Activated naive CD4-positive, alpha-beta T cell treated with anti-CD3 and anti-CD28 coated beads, Interleukin-2, amount 50 U/mL, for 72 hours (primary cell): Measurements from ENCODE around the gene ZMIZ2. TPM values are rescaled to one million over a fixed set of nuclear protein-coding genes. Genes with fewer than 3 reads are reported as not detected.

Experiments
- ATAC-seq, 2 donors: fragments of 150-1000 bp; cut with Tn5 transposase; 2 replicates each; pipeline ENCODE4 v1.10.0; 2021; ENCODE audit warnings: mild to moderate bottlenecking in 2 of 2, moderate library complexity in 2 of 2
- DNase-seq, 2 donors: peaks; one replicate each; pipeline ENCODE4 v3.0.0; 2021 to 2022; ENCODE audit warnings: low spot score in 2 of 2
- H3K27ac Mint-ChIP-seq, 2 donors: one replicate each; pipeline ENCODE4 v1.8.0; 2022; ENCODE audit warnings: mild to moderate bottlenecking in 2 of 2, mixed read lengths in 2 of 2
- H3K36me3 Mint-ChIP-seq, 2 donors: one replicate each; pipeline ENCODE4 v1.8.0; 2022; ENCODE audit warnings: mixed read lengths in 2 of 2
- H3K9me3 Mint-ChIP-seq, 2 donors: one replicate each; pipeline ENCODE4 v1.8.0; 2022; ENCODE audit warnings: mixed read lengths in 2 of 2
- total RNA-seq, 2 donors: library from RNA; stranded (reverse); gene quantifications; one replicate each; pipeline ENCODE4 v1.2.3, GENCODE V29; 2022

The ZMIZ2 gene
- total RNA-seq, 2 donors from 2014 or later = 124 to 176 TPM

DNA sequence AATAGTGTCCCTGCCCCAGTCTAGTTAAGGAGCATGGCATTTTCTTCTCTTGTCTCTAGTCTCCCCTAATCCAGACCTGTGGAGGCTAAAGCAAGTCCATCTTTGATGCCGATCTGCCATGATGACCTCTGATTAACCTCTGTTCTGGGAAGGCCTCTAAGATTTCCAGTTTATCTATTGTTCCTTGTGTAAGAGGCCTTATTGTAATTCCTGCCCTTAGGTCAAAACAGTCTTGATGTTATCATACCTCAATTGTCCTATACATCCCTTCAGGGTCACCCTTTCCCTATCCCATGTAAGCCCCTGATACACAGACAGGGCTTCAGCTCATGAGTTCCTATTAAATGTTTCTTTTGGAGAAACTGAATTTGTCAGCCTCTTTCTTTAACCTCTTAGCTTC lies 4.9 kb upstream of the ZMIZ2 start:
- no peaks in the 10 kb centered on the region for H3K9me3 Mint-ChIP-seq
- DNase-seq = no peak
- H3K27ac Mint-ChIP-seq = no peak overlapping the region
- ATAC-seq = no peak
- H3K36me3 Mint-ChIP-seq = no peaks in the 10 kb centered on the region

DNA sequence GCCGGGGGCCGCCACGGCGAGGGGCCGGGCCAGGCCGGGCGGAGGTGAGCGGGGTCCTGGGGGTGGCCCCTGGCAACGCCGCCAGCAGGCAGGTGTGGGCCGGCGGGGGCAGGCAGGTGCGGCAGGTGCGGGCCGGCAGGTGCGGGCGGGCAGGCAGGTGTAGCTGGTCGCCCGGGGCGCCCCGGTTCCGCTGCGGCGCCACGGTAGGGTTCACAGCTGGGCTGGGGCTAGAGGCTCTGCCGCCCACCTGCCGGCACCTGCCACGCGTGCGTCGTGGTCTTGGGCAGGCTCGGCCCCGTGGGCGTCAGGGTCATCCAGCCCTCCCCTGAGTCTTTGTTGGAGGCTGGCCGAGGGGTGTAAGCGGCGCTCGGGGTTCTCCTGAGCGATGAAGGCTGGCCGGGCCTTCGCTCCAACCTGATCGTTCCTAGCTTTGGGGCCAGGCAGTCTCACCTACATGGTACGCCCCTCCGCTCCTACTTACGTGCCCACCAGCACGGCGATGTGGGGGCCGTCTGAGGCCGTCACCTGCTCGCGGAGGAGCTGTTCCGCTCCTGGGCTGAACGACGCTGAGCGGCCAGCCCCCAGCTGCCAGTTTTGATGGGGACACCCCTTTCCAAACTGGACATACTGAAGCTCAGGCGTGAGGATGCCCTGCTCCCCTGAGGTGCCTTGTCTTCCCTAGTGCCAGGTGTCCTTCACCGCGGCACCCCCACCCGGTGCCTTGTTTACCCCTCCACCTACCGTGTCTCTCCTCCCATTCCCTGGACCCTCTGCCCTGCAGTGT lies 493 bp downstream of the ZMIZ2 start:
- ATAC-seq (peak in 1 of 2 donors; percentile 20), DNase-seq (no peak)
- H3K27ac Mint-ChIP-seq = peak overlapping the region; percentile 90 to 91
- no peaks in the 10 kb centered on the region for H3K9me3 Mint-ChIP-seq
- peaks cover 18% of the 10 kb centered on the region in 2 donors for H3K36me3 Mint-ChIP-seq

DNA sequence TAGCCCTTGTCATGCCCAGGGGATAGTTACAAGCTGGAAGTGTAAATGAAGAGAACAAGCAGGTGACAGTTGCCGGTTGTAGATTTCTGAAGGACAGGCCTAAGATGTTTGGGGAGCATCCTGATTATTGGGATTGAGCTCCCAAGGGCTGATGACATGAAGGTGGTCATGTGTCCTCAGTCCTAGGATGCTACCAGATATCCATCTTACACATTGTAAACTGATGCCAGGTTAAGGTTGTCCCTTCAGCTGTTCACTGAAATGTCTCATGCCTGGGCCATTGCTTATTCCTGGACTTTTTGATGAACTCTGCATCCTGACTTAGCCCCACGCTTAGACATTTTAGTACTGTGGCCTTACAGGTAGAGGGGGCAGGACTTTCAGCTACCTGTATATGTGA lies 1.3 kb downstream of the ZMIZ2 start:
- Mint-ChIP-seq H3K36me3 (peaks cover 18% of the 10 kb centered on the region in 2 donors), H3K27ac (peak overlapping the region; percentile 90 to 91), H3K9me3 (no peaks in the 10 kb centered on the region)
- ATAC-seq = no peak
- no peak for DNase-seq

DNA sequence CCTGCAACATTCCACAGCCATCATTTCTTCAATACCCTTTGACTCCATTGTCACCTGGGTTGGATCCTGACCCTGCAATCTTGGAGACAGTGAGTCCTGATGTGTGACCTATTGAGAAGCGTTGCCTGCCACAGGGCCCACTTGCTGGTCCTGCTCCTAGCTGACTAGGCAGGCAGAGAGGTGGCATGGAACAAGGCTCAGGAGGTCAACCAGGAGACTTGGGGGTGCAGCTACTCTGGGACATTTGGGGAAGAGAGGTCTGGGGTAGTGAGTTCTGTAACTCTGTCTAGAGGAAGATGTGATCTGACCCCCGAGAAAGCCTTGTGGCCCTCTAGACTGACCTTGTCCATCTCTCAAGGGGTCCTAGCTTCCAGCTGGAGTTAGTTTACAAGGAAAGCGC lies 1.8 kb downstream of the ZMIZ2 start:
- ATAC-seq (no peak), DNase-seq (no peak)
- peak overlapping the region; percentile 37 to 44 for H3K27ac Mint-ChIP-seq
- H3K9me3 Mint-ChIP-seq = no peaks in the 10 kb centered on the region
- peaks cover 18% of the 10 kb centered on the region in 2 donors for H3K36me3 Mint-ChIP-seq

DNA sequence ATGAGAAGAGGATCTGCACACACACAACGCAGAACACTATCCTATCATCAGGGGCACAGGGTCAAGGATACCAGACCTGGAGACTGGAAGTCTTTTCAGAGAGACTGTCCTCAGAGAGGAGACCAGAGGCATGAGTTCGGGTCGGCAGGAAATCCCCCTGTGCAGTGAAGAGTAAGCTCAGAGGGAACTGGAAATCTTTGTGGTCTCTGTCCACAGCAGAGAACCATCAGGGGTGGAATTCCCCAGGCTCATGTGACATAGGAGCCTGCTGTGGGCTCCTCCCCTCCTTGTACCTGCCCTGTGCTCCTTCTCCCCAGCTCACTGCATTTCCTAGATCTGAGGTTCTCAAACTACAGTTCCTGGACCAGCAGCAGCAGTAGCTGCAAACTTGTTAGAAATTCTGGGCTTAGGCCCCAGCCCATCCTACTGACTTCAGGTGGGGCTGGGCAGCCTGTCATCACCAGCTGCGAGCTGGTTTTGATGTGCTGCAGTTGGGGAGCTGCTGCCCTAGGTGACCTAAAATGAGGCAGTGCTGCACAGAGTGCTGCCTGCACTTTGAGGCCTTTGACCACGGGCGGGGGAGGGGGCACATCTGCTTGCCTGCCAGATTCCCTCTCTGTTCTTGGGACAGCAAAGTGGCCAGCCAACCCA lies 2.4 kb downstream of the ZMIZ2 start:
- peaks cover 18% of the 10 kb centered on the region in 2 donors for H3K36me3 Mint-ChIP-seq
- H3K27ac Mint-ChIP-seq = peak overlapping the region; percentile 44 to 72
- no peaks in the 10 kb centered on the region for H3K9me3 Mint-ChIP-seq
- peak; percentile 29 to 76 for DNase-seq
- ATAC-seq = peak; percentile 39 to 75

DNA sequence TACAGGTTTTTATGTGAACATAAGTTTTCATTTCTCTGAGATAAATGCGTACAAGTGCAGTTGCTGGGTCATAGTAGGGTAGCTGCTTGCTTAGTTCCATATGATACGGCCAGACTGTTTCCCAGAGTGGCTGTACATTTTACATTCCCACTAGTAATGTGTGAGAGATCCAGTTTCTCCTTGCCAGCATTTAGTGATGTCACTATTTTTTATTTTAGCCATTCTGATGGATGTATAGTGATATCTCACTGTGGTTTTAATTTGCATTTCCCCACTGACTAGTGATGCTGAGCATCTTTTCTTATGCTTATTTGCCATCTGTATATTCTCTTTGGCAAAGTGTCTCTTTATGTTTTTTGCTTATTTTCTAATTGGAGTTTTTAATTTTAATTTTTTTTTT lies 4.2 kb downstream of the ZMIZ2 start:
- H3K36me3 Mint-ChIP-seq = peaks cover 18% of the 10 kb centered on the region in 2 donors
- DNase-seq = no peak
- H3K9me3 Mint-ChIP-seq = no peaks in the 10 kb centered on the region
- no peak for ATAC-seq
- peak overlapping the region; percentile 44 to 63 for H3K27ac Mint-ChIP-seq

DNA sequence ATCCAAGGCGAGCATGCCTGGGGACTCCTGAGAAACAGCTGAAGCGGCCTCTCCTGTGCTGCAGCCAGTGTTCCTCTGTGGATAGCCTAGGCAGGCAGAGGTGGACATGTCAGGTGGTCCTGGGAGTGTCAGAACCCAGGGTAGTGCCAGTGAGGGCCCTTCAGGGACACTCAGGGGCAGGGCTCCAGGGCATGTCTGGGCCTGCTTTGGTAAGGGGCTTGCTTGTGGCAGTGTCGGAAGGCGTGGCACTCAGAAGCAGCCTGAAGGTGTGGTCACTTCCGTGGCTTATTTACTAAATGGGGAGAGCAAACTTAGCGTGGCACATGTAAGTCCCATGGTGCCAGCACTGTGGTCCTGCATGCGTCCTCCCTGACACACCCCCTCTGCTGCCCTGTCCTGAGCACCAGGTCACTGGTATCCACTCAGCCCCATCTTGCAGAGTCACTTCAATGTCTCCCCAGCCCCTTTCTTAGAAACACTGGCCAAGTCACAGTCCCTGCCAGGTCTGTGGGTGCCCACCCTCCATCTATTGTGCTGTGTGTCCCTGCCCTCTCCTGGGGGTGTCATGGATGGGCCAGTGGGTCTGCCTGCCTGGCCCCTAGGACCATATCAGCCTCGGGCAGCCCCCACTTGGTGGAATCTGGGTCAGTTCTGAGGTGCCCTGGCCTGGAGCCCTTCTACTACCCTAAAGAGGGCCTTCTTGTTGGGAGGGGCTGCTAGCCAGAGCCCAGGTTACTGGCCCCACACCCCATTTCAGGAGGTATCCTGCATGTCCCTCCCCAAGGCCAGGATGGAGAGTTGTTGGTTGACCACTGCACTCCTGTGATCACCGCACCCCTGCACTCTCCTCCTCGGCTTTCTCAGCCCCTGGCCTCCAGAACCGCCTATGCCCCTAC lies 6.4 kb downstream of the ZMIZ2 start:
- no peak for DNase-seq
- ATAC-seq = no peak
- peaks cover 9 to 10% of the 10 kb centered on the region in 2 donors for H3K36me3 Mint-ChIP-seq
- no peaks in the 10 kb centered on the region for H3K9me3 Mint-ChIP-seq
- H3K27ac Mint-ChIP-seq = peak overlapping the region; percentile 79 to 85

DNA sequence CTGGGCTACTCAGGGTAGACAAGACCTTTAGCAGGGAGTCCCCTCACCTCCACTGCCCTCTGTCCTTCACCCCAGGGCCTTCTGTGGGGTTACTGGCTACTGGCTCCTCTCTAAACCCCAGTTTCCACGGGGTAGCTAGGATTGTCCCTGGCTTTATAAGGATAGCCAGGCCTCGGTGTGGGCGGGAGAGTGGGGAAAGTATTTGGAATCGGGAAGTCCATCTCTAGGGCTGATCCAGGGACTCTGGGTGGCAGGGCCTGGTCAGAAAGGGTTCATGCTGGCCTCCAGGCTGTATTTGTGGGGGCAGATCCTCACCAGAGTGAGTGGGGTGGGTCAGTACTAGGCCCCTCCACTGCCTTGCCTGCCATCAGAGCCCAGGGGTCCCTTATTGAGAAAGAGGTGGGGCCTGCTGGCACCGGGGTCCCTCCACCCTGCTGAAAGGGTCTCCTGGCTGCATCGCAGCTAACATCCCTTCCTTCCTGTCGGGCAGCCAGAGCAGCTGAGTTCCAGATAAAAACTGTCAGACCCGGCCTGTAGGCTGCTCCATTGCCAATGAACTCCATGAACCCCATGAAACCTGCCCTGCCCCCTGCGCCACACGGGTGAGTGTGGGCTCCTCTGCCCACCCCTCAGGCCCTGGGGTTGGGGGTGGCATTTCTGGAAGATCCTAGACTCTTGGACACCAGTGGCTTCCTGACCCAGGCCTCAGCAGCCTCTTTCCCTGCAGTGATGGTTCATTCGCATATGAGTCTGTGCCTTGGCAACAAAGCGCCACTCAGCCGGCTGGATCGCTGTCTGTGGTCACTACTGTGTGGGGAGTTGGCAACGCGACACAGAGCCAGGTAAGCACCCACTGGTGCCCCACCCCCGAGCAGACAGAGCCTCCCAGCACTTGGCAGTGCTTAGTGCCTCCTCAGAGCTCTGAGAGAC lies 7.3 kb downstream of the ZMIZ2 start:
- Mint-ChIP-seq H3K36me3 (peaks cover 9 to 10% of the 10 kb centered on the region in 2 donors), H3K9me3 (no peaks in the 10 kb centered on the region), H3K27ac (peak overlapping the region; percentile 74 to 85)
- DNase-seq (no peak), ATAC-seq (no peak)

DNA sequence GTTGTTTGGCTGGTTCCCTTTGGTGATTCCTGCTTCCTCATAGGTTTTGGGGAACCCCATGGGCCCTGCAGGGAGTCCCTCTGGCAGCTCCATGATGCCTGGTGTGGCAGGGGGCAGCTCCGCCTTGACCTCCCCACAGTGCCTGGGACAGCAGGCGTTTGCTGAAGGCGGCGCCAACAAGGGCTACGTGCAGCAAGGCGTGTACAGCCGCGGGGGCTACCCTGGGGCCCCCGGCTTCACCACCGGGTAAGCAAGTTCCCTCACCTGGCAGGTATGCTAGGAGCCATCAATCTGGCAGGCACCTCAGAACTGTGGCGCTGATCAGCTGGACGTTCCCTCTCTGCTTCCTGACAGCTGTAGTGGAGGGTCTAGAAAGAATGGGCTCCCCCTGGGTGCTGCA lies 8.3 kb downstream of the ZMIZ2 start:
- H3K36me3 Mint-ChIP-seq = peaks cover 5 to 6% of the 10 kb centered on the region in 2 donors
- ATAC-seq = no peak
- no peaks in the 10 kb centered on the region for H3K9me3 Mint-ChIP-seq
- DNase-seq = no peak
- no peak overlapping the region for H3K27ac Mint-ChIP-seq

DNA sequence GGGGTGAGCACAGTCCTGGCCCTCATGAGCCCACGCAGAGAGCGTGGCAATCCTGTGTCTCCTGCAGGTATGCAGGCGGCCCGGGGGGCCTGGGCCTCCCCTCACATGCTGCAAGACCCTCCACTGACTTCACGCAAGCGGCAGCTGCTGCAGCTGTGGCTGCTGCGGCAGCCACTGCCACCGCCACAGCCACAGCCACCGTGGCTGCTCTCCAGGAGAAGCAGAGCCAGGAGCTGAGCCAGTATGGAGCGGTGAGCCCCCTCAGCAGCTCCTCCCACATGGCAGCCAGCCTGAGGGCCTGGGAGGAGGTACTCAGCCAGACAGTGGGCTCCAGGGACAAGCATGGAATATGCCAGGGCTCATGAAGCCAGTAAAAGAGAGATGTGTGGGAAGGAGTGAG lies 8.7 kb downstream of the ZMIZ2 start:
- no peaks in the 10 kb centered on the region for H3K9me3 Mint-ChIP-seq
- no peak for DNase-seq
- peaks cover 4% of the 10 kb centered on the region in 2 donors for H3K36me3 Mint-ChIP-seq

DNA sequence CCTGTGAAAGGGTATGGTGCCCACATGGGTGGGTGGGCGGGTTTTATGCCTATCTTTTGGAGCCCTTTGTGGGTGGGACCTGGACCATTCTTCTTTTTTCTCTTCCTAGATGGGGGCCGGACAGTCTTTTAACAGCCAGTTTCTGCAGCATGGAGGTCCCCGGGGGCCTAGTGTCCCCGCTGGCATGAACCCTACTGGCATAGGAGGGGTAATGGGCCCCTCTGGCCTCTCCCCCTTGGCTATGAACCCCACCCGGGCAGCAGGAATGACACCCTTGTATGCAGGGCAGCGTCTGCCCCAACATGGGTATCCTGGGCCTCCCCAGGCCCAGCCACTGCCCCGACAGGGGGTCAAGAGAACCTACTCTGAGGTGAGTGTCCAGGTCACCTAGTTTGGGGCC lies 9.1 kb downstream of the ZMIZ2 start:
- no peak for ATAC-seq
- peak overlapping the region in 1 of 2 donors; percentile 14 for H3K27ac Mint-ChIP-seq
- no peaks in the 10 kb centered on the region for H3K9me3 Mint-ChIP-seq
- no peaks in the 10 kb centered on the region for H3K36me3 Mint-ChIP-seq
- DNase-seq = no peak

More for the DNA sequence above, 8.7 kb downstream of the ZMIZ2 start:
- no peak for ATAC-seq
- H3K27ac Mint-ChIP-seq = no peak overlapping the region

DNA sequence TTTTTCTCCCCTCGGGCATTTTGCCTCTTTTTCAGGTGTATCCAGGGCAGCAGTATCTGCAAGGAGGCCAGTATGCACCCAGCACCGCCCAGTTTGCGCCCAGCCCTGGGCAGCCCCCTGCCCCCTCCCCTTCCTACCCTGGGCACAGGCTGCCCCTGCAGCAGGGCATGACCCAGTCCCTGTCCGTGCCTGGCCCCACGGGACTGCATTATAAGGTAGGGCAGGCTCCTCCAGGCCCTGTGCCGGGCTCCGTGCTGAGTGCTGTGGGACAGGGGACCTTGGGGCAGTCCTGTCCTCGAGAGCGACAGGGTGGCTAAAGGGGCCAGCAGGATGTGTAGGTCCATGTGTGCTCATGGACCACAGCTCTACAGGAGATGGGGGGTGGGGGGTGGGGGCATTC lies 10.6 kb downstream of the ZMIZ2 start:
- H3K27ac Mint-ChIP-seq = no peak overlapping the region
- no peak for ATAC-seq

DNA sequence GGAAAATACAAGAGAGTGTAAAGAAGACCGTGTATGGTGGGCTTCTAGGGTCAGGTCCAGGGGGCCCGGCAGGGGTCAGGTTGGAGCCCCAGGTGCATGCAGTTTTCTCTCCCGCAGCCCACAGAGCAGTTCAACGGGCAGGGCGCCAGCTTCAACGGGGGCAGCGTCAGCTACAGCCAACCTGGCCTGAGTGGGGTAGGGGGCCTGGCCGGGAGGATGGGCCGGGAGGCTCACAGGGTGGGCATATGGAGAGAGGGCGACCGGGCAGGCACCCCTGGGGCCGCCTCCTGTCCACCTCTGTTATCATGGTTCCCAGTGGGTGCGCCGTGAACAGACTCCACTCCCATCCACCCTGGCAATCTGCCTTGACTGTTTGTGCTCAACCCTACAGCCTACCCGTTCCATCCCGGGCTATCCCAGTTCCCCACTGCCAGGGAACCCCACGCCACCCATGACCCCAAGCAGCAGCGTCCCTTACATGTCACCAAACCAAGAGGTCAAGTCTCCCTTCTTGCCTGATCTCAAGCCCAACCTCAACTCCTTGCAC lies 11.5 kb downstream of the ZMIZ2 start:
- DNase-seq (no peak), ATAC-seq (no peak)
- Mint-ChIP-seq H3K36me3 (peaks cover 0 to 6% of the 10 kb centered on the region in 2 donors), H3K27ac (no peak overlapping the region), H3K9me3 (no peaks in the 10 kb centered on the region)

More for the DNA sequence above, 10.6 kb downstream of the ZMIZ2 start:
- DNase-seq = no peak
- Mint-ChIP-seq H3K36me3 (peaks cover 0 to 2% of the 10 kb centered on the region in 2 donors), H3K9me3 (no peaks in the 10 kb centered on the region)

DNA sequence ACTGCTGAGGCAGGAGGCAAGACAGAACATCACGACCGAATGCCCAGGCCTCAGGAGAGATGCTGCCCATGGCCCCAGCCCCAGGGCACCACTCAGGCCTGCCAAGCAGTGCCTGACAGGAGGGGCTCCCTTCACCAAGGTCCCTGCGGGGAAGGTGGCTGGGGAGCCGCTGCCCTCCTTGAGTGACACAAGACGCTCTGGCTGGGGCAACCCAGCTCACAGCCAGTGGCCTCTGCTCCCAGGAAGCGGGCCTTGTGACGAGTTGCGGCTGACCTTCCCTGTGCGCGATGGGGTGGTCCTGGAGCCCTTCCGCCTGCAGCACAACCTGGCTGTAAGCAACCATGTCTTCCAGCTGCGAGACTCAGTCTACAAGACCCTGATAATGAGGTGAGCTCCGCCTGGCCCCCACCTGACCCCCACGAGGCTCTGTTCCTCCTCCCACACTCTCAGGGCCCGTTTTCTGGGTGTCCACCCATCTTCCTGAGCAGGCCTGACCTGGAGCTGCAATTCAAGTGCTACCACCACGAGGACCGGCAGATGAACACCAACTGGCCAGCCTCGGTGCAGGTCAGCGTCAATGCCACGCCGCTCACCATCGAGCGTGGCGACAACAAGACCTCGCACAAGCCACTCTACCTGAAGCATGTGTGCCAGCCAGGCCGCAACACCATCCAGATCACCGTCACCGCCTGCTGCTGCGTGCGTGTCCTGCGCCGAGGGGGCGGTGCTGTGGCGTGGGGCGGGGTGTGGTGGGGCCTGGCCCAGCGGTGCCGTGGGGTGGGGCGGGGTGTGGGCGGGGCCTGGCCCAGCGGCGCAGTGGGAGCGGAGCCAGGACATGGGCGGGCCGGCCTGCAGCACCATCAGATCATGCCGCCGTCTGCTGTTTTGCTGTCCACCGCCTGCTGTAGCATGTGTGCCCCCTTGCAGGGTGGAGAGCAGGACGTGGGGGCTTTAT lies 12.8 kb downstream of the ZMIZ2 start:
- no peak overlapping the region for H3K27ac Mint-ChIP-seq
- peaks cover 4 to 6% of the 10 kb centered on the region in 2 donors for H3K36me3 Mint-ChIP-seq

DNA sequence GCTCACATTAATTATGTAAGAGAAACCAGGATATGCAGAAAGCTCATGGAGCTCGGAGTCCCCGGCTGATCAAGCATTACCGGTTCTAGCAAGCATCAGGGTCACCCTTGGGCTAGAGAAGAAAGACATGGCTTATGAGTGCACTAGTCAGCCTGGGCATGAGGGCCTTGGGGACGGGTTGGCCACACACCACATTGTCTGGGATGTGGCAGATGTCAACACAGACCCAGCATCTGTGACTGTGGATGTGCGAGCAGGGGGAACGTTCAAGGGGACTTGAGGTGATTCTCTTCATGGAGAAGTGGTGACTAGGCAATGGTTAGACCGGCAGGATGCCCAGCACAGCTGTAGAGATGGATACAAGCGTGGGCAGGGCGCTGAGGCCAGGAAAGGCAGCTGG lies 13.7 kb downstream of the ZMIZ2 start:
- ATAC-seq (no peak), DNase-seq (no peak)
- H3K36me3 Mint-ChIP-seq = peaks cover 5 to 6% of the 10 kb centered on the region in 2 donors

More for the DNA sequence above, 12.8 kb downstream of the ZMIZ2 start:
- ATAC-seq = no peak
- DNase-seq = no peak
- no peaks in the 10 kb centered on the region for H3K9me3 Mint-ChIP-seq

More for the DNA sequence above, 13.7 kb downstream of the ZMIZ2 start:
- Mint-ChIP-seq H3K27ac (peak overlapping the region in 1 of 2 donors; percentile 60), H3K9me3 (no peaks in the 10 kb centered on the region)
